RWPE2 (cell line): ENCODE results near the gene WFDC2.

Experiments used
- ATAC-seq: fragments of 200-7000 bp; cut with Tn5 transposase; 3 replicates; pipeline ENCODE4 v1.9.1; 2021; ENCODE audit warnings: low read depth
- DNase-seq: peaks from one replicate; pipeline ENCODE4 v3.0.0-alpha.2; 2020; ENCODE audit warnings: low spot score
- H3K27ac ChIP-seq: fragments of 450-650 bp; 2 replicates; pipeline ENCODE4 v1.5.1; 2017; ENCODE audit warnings: mild to moderate bottlenecking; ENCODE audit not compliant: poor library complexity, severe bottlenecking
- H3K27me3 ChIP-seq: fragments of 250-450 bp; sonication (Bioruptor Pico); 2 replicates; pipeline ENCODE4 v1.5.1; 2021; ENCODE audit warnings: mild to moderate bottlenecking, moderate library complexity; ENCODE audit not compliant: insufficient read depth, poor library complexity, severe bottlenecking
- H3K36me3 ChIP-seq: fragments of 250-450 bp; sonication (Bioruptor Pico); 2 replicates; pipeline ENCODE4 v1.5.1; 2020; ENCODE audit warnings: low read depth, mild to moderate bottlenecking, moderate library complexity
- H3K4me1 ChIP-seq: fragments of 250-450 bp; sonication (Bioruptor Pico); 2 replicates; pipeline ENCODE4 v1.5.1; 2021; ENCODE audit warnings: mild to moderate bottlenecking, moderate library complexity; ENCODE audit not compliant: insufficient read depth, poor library complexity, severe bottlenecking
- H3K4me3 ChIP-seq: fragments of 250-450 bp; sonication (Bioruptor Pico); 2 replicates; pipeline ENCODE4 v1.5.1; 2021; ENCODE audit warnings: mild to moderate bottlenecking, moderate library complexity; ENCODE audit not compliant: severe bottlenecking
- H3K9me3 ChIP-seq: fragments of 250-450 bp; sonication (Bioruptor Pico); 2 replicates; pipeline ENCODE4 v1.5.1; 2021; ENCODE audit warnings: mild to moderate bottlenecking, moderate library complexity; ENCODE audit not compliant: severe bottlenecking
- CTCF ChIP-seq: fragments of 450-650 bp; IDR thresholded peaks from one replicate; pipeline ENCODE4 v1.5.1; 2017; ENCODE audit warnings: mild to moderate bottlenecking, moderate library complexity; ENCODE audit not compliant: poor library complexity, severe bottlenecking

The WFDC2 gene

GRCh38 chr20:45433316-45433715 is 36.2 kb upstream of the WFDC2 start:
- TF ChIP-seq CTCF: no peak
- DNase-seq (peak; percentile 51), ATAC-seq (no peak)
- H3K4me1 ChIP-seq: peaks cover 5% of the 10 kb centered on the region
- no peaks in the 10 kb centered on the region for H3K27me3 ChIP-seq
- no peaks in the 10 kb centered on the region for H3K36me3 ChIP-seq
- no peak overlapping the region for H3K27ac ChIP-seq
- H3K9me3 ChIP-seq: no peaks in the 10 kb centered on the region
- H3K4me3 ChIP-seq: no peak overlapping the region

GRCh38 chr20:45433976-45434375 is 35.6 kb upstream of the WFDC2 start:
- H3K27ac ChIP-seq: no peak overlapping the region
- DNase-seq (peak; percentile 11), ATAC-seq (no peak)
- H3K4me3 ChIP-seq: no peak overlapping the region
- no peaks in the 10 kb centered on the region for H3K36me3 ChIP-seq
- no peaks in the 10 kb centered on the region for H3K27me3 ChIP-seq
- no peaks in the 10 kb centered on the region for H3K9me3 ChIP-seq
- TF ChIP-seq CTCF: no peak
- peaks cover 5% of the 10 kb centered on the region for H3K4me1 ChIP-seq

GRCh38 chr20:45436732-45437485 is 32.6 kb upstream of the WFDC2 start:
- H3K27ac ChIP-seq: no peak overlapping the region

GRCh38 chr20:45440424-45440823 is 29.1 kb upstream of the WFDC2 start:
- no peak for DNase-seq
- H3K4me1 ChIP-seq: peaks cover 5% of the 10 kb centered on the region
- no peak for ATAC-seq
- no peak for TF ChIP-seq CTCF
- H3K36me3 ChIP-seq: no peaks in the 10 kb centered on the region
- no peaks in the 10 kb centered on the region for H3K27me3 ChIP-seq
- no peak overlapping the region for H3K27ac ChIP-seq
- no peak overlapping the region for H3K4me3 ChIP-seq
- no peaks in the 10 kb centered on the region for H3K9me3 ChIP-seq

More at GRCh38 chr20:45436732-45437485, 32.6 kb upstream of the WFDC2 start:
- peak; percentile 98 for ATAC-seq
- H3K9me3 ChIP-seq: no peaks in the 10 kb centered on the region
- H3K36me3 ChIP-seq: no peaks in the 10 kb centered on the region
- H3K27me3 ChIP-seq: no peaks in the 10 kb centered on the region
- peak; percentile 97 for DNase-seq
- peak overlapping the region; percentile 51 for H3K4me3 ChIP-seq
- TF ChIP-seq CTCF: peak; percentile 100
- peaks cover 5% of the 10 kb centered on the region for H3K4me1 ChIP-seq
